ENCODE data around the gene OR1F1. TPM values are rescaled to one million over a fixed set of nuclear protein-coding genes. Genes with fewer than 3 reads are reported as not detected.
A peak's percentile ranks its signal among the peaks of the same experiment; 100 is the strongest.

OR1F1 gene
- total and polyA plus RNA-seq, 2 experiments from 2014 or later = 0.38 TPM; not detected in 1

GRCh38 chr16:3170440-3171180, 17.4 kb upstream of the OR1F1 start:
- ATAC-seq = peak; percentile 10
- H3K27me3 Mint-ChIP-seq (ENCODE audit: insufficient read depth, low read depth, poor library complexity) = peaks cover 62% of the 10 kb centered on the region

More at GRCh38 chr16:3170440-3171180, 17.4 kb upstream of the OR1F1 start:
- peak overlapping the region; percentile 98 for H2AFZ ChIP-seq
- H3K9me3 Mint-ChIP-seq = peaks cover 11% of the 10 kb centered on the region
- H3K4me3 Mint-ChIP-seq = peak overlapping the region; percentile 81
- H3K27me3 ChIP-seq (ENCODE audit: insufficient read depth) = peaks cover 40% of the 10 kb centered on the region
- peak overlapping the region; percentile 99 for H3K4me2 ChIP-seq
- no peaks in the 10 kb centered on the region for H3K36me3 ChIP-seq (ENCODE audit: insufficient read depth)
- H3K4me1 Mint-ChIP-seq = peaks cover 21% of the 10 kb centered on the region
- H3K4me1 ChIP-seq (ENCODE audit: insufficient read depth) = peaks cover 3% of the 10 kb centered on the region; the same call in 1 of the 2 replicates
- DNase-seq (ENCODE audit: low spot score) = peak; percentile 87
- no peak overlapping the region for H3K27ac Mint-ChIP-seq
- TF ChIP-seq POLR2AphosphoS5 (IDR thresholded peaks at IDR 0.05; ENCODE audit: low read depth) (no peak), ZNF462 (CRISPR knock-in tag; IDR thresholded peaks at IDR 0.05) (no peak), ZNF331 (CRISPR knock-in tag; IDR thresholded peaks at IDR 0.05; ENCODE audit: low read depth) (no peak), EZH2phosphoT487 (IDR thresholded peaks at IDR 0.05; ENCODE audit: unreplicated experiment) (no peak), REST (IDR thresholded peaks at IDR 0.05; ENCODE audit: unreplicated experiment) (peak; percentile 69)
- no peaks in the 10 kb centered on the region for H3K79me2 ChIP-seq (replicated peaks; ENCODE audit: insufficient read depth)
- peak overlapping the region; percentile 89 for H3K4me3 ChIP-seq
- no peaks in the 10 kb centered on the region; the same call in none of the 2 replicates for H4K20me1 ChIP-seq (replicated peaks; ENCODE audit: insufficient read depth)
- peaks cover 3% of the 10 kb centered on the region; the same call in 2 of the 3 replicates for H3K36me3 Mint-ChIP-seq (ENCODE audit: low read depth)
- H3F3A ChIP-seq (replicated peaks; ENCODE audit: low read depth) = peaks cover 46% of the 10 kb centered on the region
- no peaks in the 10 kb centered on the region for H3K9me2 ChIP-seq (ENCODE audit: insufficient read depth)
- no peak overlapping the region for H3K27ac ChIP-seq (ENCODE audit: low read depth)
